ENCODE results near the gene LLGL2. TPM values are rescaled to one million over a fixed set of nuclear protein-coding genes. Genes with fewer than 3 reads are reported as not detected.

The LLGL2 gene
- total and polyA plus RNA-seq, 10 of the 15 experiments (the other 5 are each of a cell fraction or from before 2014, with no cell fraction given) = 0.21 to 9.9 (median 4.5) TPM

GRCh38 chr17:75481194-75482068, 44.1 kb upstream of the LLGL2 start:
- peaks cover 2 to 3% of the 10 kb centered on the region in 2 experiments; a peak in 3 of 4 replicates for H3K36me3 ChIP-seq (ENCODE audit: control insufficient read depth in 2 of 2, insufficient read depth in 2 of 2, low read length in 1 of 2)
- no peaks in the 10 kb centered on the region for H3K4me1 ChIP-seq (ENCODE audit: control insufficient read depth, insufficient read depth, low read length)
- H3K9me3 ChIP-seq (replicated peaks; ENCODE audit: control insufficient read depth, insufficient read depth, low read length) = no peaks in the 10 kb centered on the region
- no peak overlapping the region for H3K4me2 ChIP-seq (ENCODE audit: control insufficient read depth, insufficient read depth)
- FAIRE-seq (no peak), ATAC-seq (no peak), DNase-seq (ENCODE audit: low read depth, low spot score) (no peak)
- SMC1A ChIA-PET (ENCODE audit: uncharacterized antibody, unreplicated experiment) = no interaction called here
- no peaks in the 10 kb centered on the region for H3K79me2 ChIP-seq (ENCODE audit: control insufficient read depth, insufficient read depth, low read length)
- intact Hi-C loops (cut with micrococcal nuclease; ENCODE audit: unreplicated experiment) (no loop called here), in situ Hi-C loops (cut with MboI) (no loop called here)
- no peaks in the 10 kb centered on the region for H4K20me1 ChIP-seq (ENCODE audit: control insufficient read depth, insufficient read depth)
- H2AFZ ChIP-seq (ENCODE audit: control insufficient read depth, low read depth, low read length) = no peak overlapping the region
- RAD21 ChIA-PET (ENCODE audit: unreplicated experiment) = no interaction called here
- BruUV-seq (replicated peaks) = no TSS peak
- H3K9ac ChIP-seq (ENCODE audit: control insufficient read depth, insufficient read depth, low read length) = no peak overlapping the region
- H3K27ac ChIP-seq (ENCODE audit: control insufficient read depth, insufficient read depth) = no peak overlapping the region
- POLR2A ChIA-PET = no interaction called here
- no peak overlapping the region for H3K4me3 ChIP-seq
- CTCF ChIA-PET = interaction anchor here (0.7 to 1.1 kb wide), 3 partner anchors 120 to 269 kb away, joined by 3 to 4 read pairs (median 4); partner anchors contain the start of gene SLC25A19
- H3K27me3 ChIP-seq (replicated peaks in 1 of 2; ENCODE audit: control insufficient read depth in 2 of 2, insufficient read depth in 2 of 2, low read length in 1 of 2) = no peaks in the 10 kb centered on the region
- 89% methylated on average over 13 of the region's 13 CpGs for WGBS (ENCODE audit: insufficient coverage, insufficient replicate concordance, low lambda C conversion rate, missing lambda C conversion rate)
- TF ChIP-seq CREB1 (IDR thresholded peaks at IDR 0.05; ENCODE audit: low read depth) (no peak), RCOR1 (conservative IDR thresholded peaks at IDR 0.05; ENCODE audit: low read depth, low read length) (no peak), MLLT1 (IDR thresholded peaks at IDR 0.05) (no peak), SUZ12 (IDR thresholded peaks at IDR 0.05; ENCODE audit: unreplicated experiment) (no peak), IRF4 (IDR thresholded peaks at IDR 0.05; ENCODE audit: low read depth, low read length) (no peak), TBL1XR1 (IDR thresholded peaks at IDR 0.05; ENCODE audit: low read depth, low read length) (no peak), BCL3 (IDR thresholded peaks at IDR 0.05; ENCODE audit: borderline replicate concordance, insufficient read depth, low read depth, low read length, poor library complexity, severe bottlenecking) (no peak), EZH2 (IDR thresholded peaks at IDR 0.05; ENCODE audit: borderline replicate concordance, control insufficient read depth, low read depth, low read length) (no peak), SIN3A (IDR thresholded peaks at IDR 0.05; ENCODE audit: low read depth, low read length) (no peak), ZBTB40 (IDR thresholded peaks at IDR 0.05; ENCODE audit: borderline replicate concordance) (no peak), MYC (IDR thresholded peaks at IDR 0.05; ENCODE audit: insufficient read depth, insufficient read length, insufficient replicate concordance, low read length, severe bottlenecking) (no peak)
